HEK293T (cell line): ENCODE measurements around the gene MOAP1.
"Not testable (repeated sequence)": the region's sequence is repeated elsewhere in the genome, so short reads cannot be mapped to it uniquely, and the experiment has no call there.

Experiments used
- CTCF ChIA-PET: fragments of 350-600 bp; formaldehyde crosslinking; extraction: SDS; loops from one replicate; lab custom pipeline; 2021; ENCODE audit warnings: antibody characterized with exemption, inconsistent platforms; lab: Yijun Ruan, JAX
- POLR2A ChIA-PET: fragments of 350-600 bp; formaldehyde crosslinking; extraction: SDS; loops from one replicate; lab custom pipeline; 2020; ENCODE audit warnings: antibody characterized with exemption, inconsistent platforms; lab: Yijun Ruan, JAX
- DNase-seq: peaks from one replicate; pipeline ENCODE4 v3.0.0; 2012; ENCODE audit warnings: mixed read lengths; ENCODE audit errors: extremely low spot score
- ARNT ChIP-seq: fragments of 450-650 bp; IDR thresholded peaks from 2 replicates; pipeline ENCODE4 v1.6.1; 2017; ENCODE audit warnings: mild to moderate bottlenecking
- BHLHE40 ChIP-seq: fragments of 450-650 bp; IDR thresholded peaks from 2 replicates; pipeline ENCODE4 v1.6.1; 2016; ENCODE audit warnings: mild to moderate bottlenecking, moderate library complexity, borderline replicate concordance
- CTBP1 ChIP-seq: fragments of 450-650 bp; IDR thresholded peaks from 2 replicates; pipeline ENCODE4 v1.6.1; 2016; ENCODE audit warnings: borderline replicate concordance
- ELF4 ChIP-seq: fragments of 450-650 bp; IDR thresholded peaks from 2 replicates; pipeline ENCODE4 v1.6.1; 2017; ENCODE audit warnings: antibody characterized with exemption
- FOXA1 ChIP-seq: fragments of 450-650 bp; IDR thresholded peaks from 2 replicates; pipeline ENCODE4 v1.6.1; 2016; ENCODE audit warnings: mild to moderate bottlenecking
- FOXK2 ChIP-seq: fragments of 450-650 bp; IDR thresholded peaks from 2 replicates; pipeline ENCODE4 v1.6.1; 2016; ENCODE audit warnings: mild to moderate bottlenecking
- FOXM1 ChIP-seq: fragments of 450-650 bp; IDR thresholded peaks from 2 replicates; pipeline ENCODE4 v1.6.1; 2017; ENCODE audit warnings: mild to moderate bottlenecking, borderline replicate concordance
- HDGF ChIP-seq: fragments of 450-650 bp; IDR thresholded peaks from 2 replicates; pipeline ENCODE4 v1.6.1; 2017; ENCODE audit warnings: antibody characterized with exemption, borderline replicate concordance
- L3MBTL2 ChIP-seq: fragments of 450-650 bp; conservative IDR thresholded peaks from 2 replicates; pipeline ENCODE4 v1.6.1; 2016; ENCODE audit warnings: mild to moderate bottlenecking
- LEF1 ChIP-seq: fragments of 450-650 bp; IDR thresholded peaks from 2 replicates; pipeline ENCODE4 v1.6.1; 2017; ENCODE audit warnings: mild to moderate bottlenecking, borderline replicate concordance
- NFRKB ChIP-seq: fragments of 450-650 bp; IDR thresholded peaks from 2 replicates; pipeline ENCODE4 v1.6.1; 2016; ENCODE audit warnings: mild to moderate bottlenecking, moderate library complexity
- SP1 ChIP-seq: fragments of 450-650 bp; IDR thresholded peaks from 2 replicates; pipeline ENCODE4 v1.6.1; 2017
- SUZ12 ChIP-seq: fragments of 450-650 bp; IDR thresholded peaks from 2 replicates; pipeline ENCODE4 v1.6.1; 2016; ENCODE audit warnings: mild to moderate bottlenecking
- TARDBP ChIP-seq: fragments of 450-650 bp; IDR thresholded peaks from 2 replicates; pipeline ENCODE4 v1.6.1; 2016
- ZNF384 ChIP-seq: fragments of 450-650 bp; IDR thresholded peaks from 2 replicates; pipeline ENCODE4 v1.6.1; 2016
- TF ChIP-seq, protein P1 (sequence below): fragments of 450-650 bp; IDR thresholded peaks from 2 replicates; pipeline ENCODE4 v1.6.1; 2016

Gene MOAP1

GRCh38 chr14:93165271-93166265, 19.1 kb downstream of the MOAP1 start:
- POLR2A ChIA-PET, DNase-seq: not testable (repeated sequence)
- CTCF ChIA-PET, result interaction anchor here (1.1 kb wide), 1 partner anchor 12 kb away, joined by 3 read pairs; no protein-coding TSS in a partner anchor
- TF ChIP-seq, protein P1, sequence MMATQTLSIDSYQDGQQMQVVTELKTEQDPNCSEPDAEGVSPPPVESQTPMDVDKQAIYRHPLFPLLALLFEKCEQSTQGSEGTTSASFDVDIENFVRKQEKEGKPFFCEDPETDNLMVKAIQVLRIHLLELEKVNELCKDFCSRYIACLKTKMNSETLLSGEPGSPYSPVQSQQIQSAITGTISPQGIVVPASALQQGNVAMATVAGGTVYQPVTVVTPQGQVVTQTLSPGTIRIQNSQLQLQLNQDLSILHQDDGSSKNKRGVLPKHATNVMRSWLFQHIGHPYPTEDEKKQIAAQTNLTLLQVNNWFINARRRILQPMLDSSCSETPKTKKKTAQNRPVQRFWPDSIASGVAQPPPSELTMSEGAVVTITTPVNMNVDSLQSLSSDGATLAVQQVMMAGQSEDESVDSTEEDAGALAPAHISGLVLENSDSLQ, result 0 out of 2 replicates have a peak, but pooled peaks have one; percentile 9

GRCh38 chr14:93163564-93163963, 21.1 kb downstream of the MOAP1 start:
- ChIA-PET CTCF (interaction anchor here (0.6 to 1.4 kb wide), 3 partner anchors 21 to 50 kb away, joined by 3 to 4 read pairs (median 3); no protein-coding TSS in a partner anchor), POLR2A (interaction anchor here (1.3 kb wide), 1 partner anchor 49 kb away, joined by 3 read pairs; no protein-coding TSS in a partner anchor)
- no peak for DNase-seq
- TF ChIP-seq CTBP1 (no peak), SP1 (no peak), LEF1 (no peak), ELF4 (no peak), FOXK2 (no peak), BHLHE40 (no peak), FOXA1 (no peak), TARDBP (no peak), SUZ12 (no peak), FOXM1 (no peak), HDGF (no peak), ZNF384 (no peak), L3MBTL2 (no peak)
- TF ChIP-seq, protein P1, result no peak

GRCh38 chr14:93161411-93161940, 23.2 kb downstream of the MOAP1 start:
- ChIA-PET POLR2A (no interaction called here), CTCF (no interaction called here)
- DNase-seq, result no peak
- TF ChIP-seq, protein P1, result no peak
- TF ChIP-seq NFRKB (no peak), FOXM1 (no peak), FOXK2 (no peak), SP1 (no peak), ZNF384 (no peak), BHLHE40 (no peak), HDGF (no peak), SUZ12 (no peak), ARNT (no peak), ELF4 (no peak), CTBP1 (no peak)

- peak; percentile 52 for DNase-seq
- POLR2A ChIA-PET, result no interaction called here
- CTCF ChIA-PET, result interaction anchor here (0.6 to 1.4 kb wide), 4 partner anchors 10 to 131 kb away, joined by 3 to 4 read pairs (median 4); no protein-coding TSS in a partner anchor
- no peak for TF ChIP-seq FOXM1
- TF ChIP-seq, protein P1, result no peak
Observed at GRCh38 chr14:93160353-93160801, 24.3 kb downstream of the MOAP1 start.

DNA sequence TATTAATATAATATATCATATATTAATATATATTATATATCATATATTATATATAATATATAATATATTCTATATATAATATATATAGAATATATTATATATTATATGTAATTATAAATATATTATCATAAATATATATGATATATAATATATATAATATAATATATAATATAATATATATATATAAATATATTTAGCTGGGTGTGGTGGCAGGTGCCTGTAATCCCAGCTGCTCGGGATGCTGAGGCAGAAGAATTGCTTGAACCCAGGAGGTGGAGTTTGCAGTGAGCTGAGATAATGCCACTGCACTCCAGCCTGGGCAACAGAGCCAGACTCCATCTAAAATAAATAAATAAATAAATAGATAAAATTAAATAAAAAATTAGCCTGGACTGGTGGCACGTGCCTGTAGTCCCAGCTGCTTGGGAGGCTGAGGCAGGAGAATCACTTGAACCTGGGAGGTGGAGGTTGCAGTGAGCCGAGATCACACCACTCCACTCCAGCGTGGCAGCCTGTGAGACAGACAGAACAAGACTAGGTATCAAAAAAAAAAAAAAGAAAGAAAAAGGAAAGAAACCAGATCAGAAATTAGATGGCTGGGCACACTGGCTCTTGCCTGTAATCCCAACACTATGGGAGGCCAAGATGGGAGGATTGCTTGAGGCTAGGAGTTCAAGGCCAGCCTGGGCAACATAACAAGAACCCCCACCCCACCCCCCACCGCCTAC, 24.9 kb downstream of the MOAP1 start:
- DNase-seq, result not testable (repeated sequence)

DNA sequence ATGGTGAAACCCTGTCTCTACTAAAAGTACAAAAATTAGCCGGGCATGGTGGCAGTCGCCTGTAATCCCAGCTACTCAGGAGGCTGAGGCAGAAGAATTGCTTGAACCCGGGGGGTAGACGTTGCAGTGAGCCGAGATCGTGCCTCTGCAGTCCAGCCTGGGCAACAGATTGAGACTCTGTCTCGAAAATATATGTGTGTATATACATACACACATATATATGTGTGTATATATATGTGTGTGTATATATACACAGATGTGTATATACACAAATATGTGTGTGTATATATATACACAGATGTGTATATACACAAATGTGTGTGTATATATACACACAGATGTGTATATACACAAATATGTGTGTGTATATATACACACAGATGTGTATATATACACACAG, 26.3 kb downstream of the MOAP1 start:
- POLR2A ChIA-PET, result not testable (repeated sequence)

More for the DNA sequence above, 24.9 kb downstream of the MOAP1 start:
- 0 out of 2 replicates have a peak, but pooled peaks have one; percentile 26 for TF ChIP-seq ZNF384
- POLR2A ChIA-PET, result not testable (repeated sequence)
- CTCF ChIA-PET, result interaction anchor here (0.6 to 1.4 kb wide), 3 partner anchors 15 to 131 kb away, joined by 3 to 4 read pairs (median 4); no protein-coding TSS in a partner anchor

More for the DNA sequence above, 26.3 kb downstream of the MOAP1 start:
- CTCF ChIA-PET, DNase-seq: not testable (repeated sequence)
